DMS53 treated with DMSO at 0.1 percent for 48 hours (cell line): ENCODE results near the gene LDHB.
"Not testable (repeated sequence)": the region's sequence is repeated elsewhere in the genome, so short reads cannot be mapped to it uniquely, and the experiment has no call there.

Source experiments
- DNase-seq: peaks from one replicate; lab custom pipeline; 2025; ENCODE audit not compliant: unreplicated experiment; lab: John Stamatoyannopoulos, UW

Gene LDHB

GRCh38 chr12:21614506-21614905, 43.1 kb downstream of the LDHB start:
- no peak for DNase-seq

- DNase-seq, result no peak
These were observed 43.7 kb downstream of the LDHB start for GRCh38 chr12:21613931-21614330.

GRCh38 chr12:21608196-21608595, 49.4 kb downstream of the LDHB start:
- DNase-seq, result no peak

- DNase-seq, result peak; percentile 42
These were observed 49.9 kb downstream of the LDHB start for GRCh38 chr12:21607701-21608100.

GRCh38 chr12:21606175-21606574, 51.5 kb downstream of the LDHB start:
- no peak for DNase-seq

GRCh38 chr12:21604245-21605101, 53.2 kb downstream of the LDHB start, which contains the start of gene GYS2:
GYS2 (minus strand) TSS chr12:21604847; CDS start chr12:21604592, 255 bp downstream.
- no peak for DNase-seq

GRCh38 chr12:21602774-21603173, 54.9 kb downstream of the LDHB start:
- DNase-seq, result no peak

GRCh38 chr12:21600196-21600595, 57.4 kb downstream of the LDHB start:
- no peak for DNase-seq

GRCh38 chr12:21599143-21599999, 58.3 kb downstream of the LDHB start:
- peak; percentile 10 for DNase-seq

- no peak for DNase-seq
These were observed 59.0 kb downstream of the LDHB start for GRCh38 chr12:21598651-21599050.

GRCh38 chr12:21595356-21595755, 62.3 kb downstream of the LDHB start:
- not testable (repeated sequence) for DNase-seq

- no peak for DNase-seq
These were observed 72.2 kb downstream of the LDHB start for GRCh38 chr12:21585485-21585884.
